Measurements from ENCODE around the gene RBMS3. TPM values are rescaled to one million over a fixed set of nuclear protein-coding genes. Genes with fewer than 3 reads are reported as not detected.
A peak's percentile ranks its signal among the peaks of the same experiment; 100 is the strongest.
"Not testable (repeated sequence)": the region's sequence is repeated elsewhere in the genome, so short reads cannot be mapped to it uniquely, and the experiment has no call there.

RBMS3 gene
- 10 to 100 TPM; 27.3 to 51.4 TPM for total RNA-seq

DNA sequence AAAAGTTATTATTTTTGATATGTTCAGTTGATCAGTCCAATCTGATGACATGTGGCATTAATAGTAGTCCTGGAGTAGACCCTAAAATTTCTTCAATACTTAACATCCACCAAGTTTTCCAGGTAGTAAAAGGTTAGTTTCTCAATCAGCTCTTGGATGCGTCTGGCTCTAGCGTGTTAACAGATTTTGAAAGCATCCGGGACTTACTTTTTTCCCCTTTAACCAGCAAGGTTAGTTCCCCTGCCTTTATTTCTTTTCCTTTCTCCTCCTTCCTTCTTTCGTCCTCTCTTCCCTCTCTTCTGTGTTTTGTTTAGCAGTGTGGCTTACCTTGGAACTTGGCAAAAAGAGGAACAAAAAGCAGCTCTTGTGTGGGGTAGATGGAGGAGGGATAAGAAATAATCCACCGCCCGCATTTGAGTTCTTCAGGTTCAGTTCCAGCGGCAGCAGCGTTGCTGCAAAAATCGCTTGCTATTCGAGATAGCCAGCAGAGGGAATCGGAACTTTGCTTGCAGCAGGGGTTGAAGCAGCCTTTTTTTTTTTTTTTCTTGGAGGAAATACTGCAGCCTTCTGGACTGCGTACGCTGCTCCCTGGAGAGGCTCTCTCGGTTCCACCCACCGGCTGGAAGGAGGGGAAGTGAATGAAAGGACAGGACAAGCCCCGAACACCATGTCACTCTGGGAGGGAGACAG is at the start of gene RBMS3:
Gene RBMS3 (plus strand): TSS at position 668 of the 690 bp plus-strand sequence.
- no peaks in the 10 kb centered on the region for H3K9me3 ChIP-seq
- H3K27ac ChIP-seq: peak within 1 kb of the TSS; percentile 89 to 92
- peak within 1 kb of the TSS; percentile 51 to 62 for H3K4me3 ChIP-seq
- H3K4me1 ChIP-seq: peaks cover 0 to 32% of the 10 kb centered on the region in 2 donors
- H3K27me3 ChIP-seq: no peaks in the 10 kb centered on the region
- TF ChIP-seq, protein P1, sequence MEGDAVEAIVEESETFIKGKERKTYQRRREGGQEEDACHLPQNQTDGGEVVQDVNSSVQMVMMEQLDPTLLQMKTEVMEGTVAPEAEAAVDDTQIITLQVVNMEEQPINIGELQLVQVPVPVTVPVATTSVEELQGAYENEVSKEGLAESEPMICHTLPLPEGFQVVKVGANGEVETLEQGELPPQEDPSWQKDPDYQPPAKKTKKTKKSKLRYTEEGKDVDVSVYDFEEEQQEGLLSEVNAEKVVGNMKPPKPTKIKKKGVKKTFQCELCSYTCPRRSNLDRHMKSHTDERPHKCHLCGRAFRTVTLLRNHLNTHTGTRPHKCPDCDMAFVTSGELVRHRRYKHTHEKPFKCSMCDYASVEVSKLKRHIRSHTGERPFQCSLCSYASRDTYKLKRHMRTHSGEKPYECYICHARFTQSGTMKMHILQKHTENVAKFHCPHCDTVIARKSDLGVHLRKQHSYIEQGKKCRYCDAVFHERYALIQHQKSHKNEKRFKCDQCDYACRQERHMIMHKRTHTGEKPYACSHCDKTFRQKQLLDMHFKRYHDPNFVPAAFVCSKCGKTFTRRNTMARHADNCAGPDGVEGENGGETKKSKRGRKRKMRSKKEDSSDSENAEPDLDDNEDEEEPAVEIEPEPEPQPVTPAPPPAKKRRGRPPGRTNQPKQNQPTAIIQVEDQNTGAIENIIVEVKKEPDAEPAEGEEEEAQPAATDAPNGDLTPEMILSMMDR (IDR thresholded peaks at IDR 0.05): peak; percentile 30 to 63
- peak; percentile 94 for DNase-seq (ENCODE audit: low spot score)
- H3K36me3 ChIP-seq: no peaks in the 10 kb centered on the region

DNA sequence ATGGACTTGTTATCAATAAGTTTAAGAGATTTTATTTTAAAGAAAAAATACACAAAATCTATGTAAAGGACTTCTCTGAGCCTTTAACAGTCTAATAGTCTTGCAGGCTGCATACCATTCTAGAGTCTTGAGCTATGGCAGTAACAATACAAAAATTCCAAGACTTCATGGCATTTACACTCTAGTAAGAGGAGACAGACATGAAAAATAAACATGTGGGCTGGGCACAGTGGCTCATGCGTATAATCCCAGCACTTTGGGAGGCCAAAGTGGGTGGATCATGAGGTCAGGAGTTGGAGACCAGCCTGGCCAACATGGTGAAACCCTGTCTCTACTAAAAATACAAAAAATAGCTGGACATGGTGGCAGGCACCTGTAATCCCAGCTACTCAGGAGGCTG is 47.7 kb upstream of the RBMS3 start:
- H3K27me3 ChIP-seq; H3K4me3 ChIP-seq; H3K27ac ChIP-seq; DNase-seq (ENCODE audit: low spot score); H3K36me3 ChIP-seq; H3K4me1 ChIP-seq; H3K9me3 ChIP-seq: not testable (repeated sequence)

DNA sequence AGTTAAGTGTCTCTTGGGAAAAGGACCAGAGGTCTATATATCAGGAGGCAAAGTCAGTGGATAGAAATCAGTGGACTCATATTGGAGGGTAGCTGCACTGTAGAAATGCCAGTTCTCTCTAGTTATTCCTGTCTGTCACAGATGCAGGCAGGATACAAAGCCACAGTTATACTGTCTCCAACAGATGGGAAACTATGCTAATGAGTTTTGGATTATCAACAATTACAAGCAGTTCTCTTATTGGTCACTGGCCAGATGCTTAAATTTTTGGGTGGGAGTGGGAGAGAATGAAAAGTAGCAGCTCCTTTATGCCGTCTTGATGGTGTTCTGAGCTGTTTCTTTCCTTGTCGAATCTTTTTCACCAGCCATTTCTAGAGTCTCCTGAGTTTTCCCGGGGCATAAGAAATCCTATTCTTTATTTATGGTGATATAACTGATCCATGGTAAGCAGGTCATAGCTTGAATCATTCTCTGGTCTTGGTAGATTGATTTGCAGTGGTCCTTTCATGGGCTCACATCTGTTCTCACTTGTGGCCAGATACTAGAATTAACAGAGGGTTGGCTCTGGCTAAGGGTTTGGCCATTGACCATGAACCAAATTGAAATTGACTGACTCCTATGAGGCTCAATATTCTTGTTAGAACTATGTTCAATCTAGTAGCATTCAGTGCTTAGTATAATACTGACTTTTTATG is 44.6 kb upstream of the RBMS3 start:
- no peak for DNase-seq (ENCODE audit: low spot score)

DNA sequence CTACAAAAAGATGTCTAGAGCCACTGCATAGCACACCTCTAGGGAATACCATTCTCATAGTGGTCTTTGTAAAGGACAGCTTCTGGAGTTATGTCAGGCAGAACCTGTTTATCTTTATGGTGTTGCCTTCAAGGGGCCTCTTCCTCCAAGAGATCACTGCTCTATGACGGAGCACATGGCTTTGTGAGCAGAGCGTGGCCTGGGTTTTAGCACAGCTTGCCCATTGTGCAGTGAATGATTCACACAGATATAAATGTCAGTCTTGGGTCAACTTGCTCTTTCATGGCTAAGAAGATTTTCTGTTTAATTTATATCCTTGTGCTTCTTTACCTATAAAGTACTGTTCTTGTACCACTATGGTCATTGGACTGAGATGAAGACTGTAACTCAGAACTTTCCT is 41.5 kb upstream of the RBMS3 start:
- H3K9me3 ChIP-seq: peaks cover 0 to 10% of the 10 kb centered on the region in 2 donors
- no peak overlapping the region for H3K4me3 ChIP-seq
- TF ChIP-seq, protein P1 (IDR thresholded peaks at IDR 0.05): no peak
- DNase-seq (ENCODE audit: low spot score): no peak
- H3K27ac ChIP-seq: no peak overlapping the region
- no peaks in the 10 kb centered on the region for H3K4me1 ChIP-seq
- no peaks in the 10 kb centered on the region for H3K27me3 ChIP-seq
- H3K36me3 ChIP-seq: no peaks in the 10 kb centered on the region

More for the DNA sequence above, 44.6 kb upstream of the RBMS3 start:
- H3K36me3 ChIP-seq: no peaks in the 10 kb centered on the region
- no peaks in the 10 kb centered on the region for H3K27me3 ChIP-seq
- no peak overlapping the region for H3K4me3 ChIP-seq
- H3K27ac ChIP-seq: no peak overlapping the region
- H3K9me3 ChIP-seq: peaks cover 0 to 7% of the 10 kb centered on the region in 2 donors
- TF ChIP-seq, protein P1 (IDR thresholded peaks at IDR 0.05): no peak
- H3K4me1 ChIP-seq: no peaks in the 10 kb centered on the region

DNA sequence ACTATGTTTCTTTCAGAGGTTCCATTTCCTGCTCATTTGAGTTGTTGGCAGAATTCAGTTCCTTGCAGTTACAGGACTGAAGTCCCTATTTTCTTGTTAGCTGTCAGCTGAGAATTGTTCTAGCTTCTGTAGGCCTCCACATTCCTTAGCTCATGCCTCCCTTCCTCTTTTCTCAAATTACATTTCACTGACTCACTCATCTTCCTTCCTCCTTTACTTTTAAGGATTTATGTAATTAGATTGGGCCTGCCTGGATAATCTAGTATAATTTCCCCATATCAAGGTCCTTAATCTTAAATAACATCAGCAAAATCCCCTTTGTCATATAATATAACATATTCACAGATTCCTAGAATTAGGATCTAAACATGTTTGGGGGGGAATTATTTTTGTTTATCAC is 40.6 kb upstream of the RBMS3 start:
- Histone ChIP-seq H3K36me3 (no peaks in the 10 kb centered on the region), H3K4me3 (no peak overlapping the region), H3K27me3 (no peaks in the 10 kb centered on the region), H3K4me1 (no peaks in the 10 kb centered on the region), H3K27ac (no peak overlapping the region), H3K9me3 (peaks cover 0 to 10% of the 10 kb centered on the region in 2 donors)
- TF ChIP-seq, protein P1 (IDR thresholded peaks at IDR 0.05): no peak
- no peak for DNase-seq (ENCODE audit: low spot score)

DNA sequence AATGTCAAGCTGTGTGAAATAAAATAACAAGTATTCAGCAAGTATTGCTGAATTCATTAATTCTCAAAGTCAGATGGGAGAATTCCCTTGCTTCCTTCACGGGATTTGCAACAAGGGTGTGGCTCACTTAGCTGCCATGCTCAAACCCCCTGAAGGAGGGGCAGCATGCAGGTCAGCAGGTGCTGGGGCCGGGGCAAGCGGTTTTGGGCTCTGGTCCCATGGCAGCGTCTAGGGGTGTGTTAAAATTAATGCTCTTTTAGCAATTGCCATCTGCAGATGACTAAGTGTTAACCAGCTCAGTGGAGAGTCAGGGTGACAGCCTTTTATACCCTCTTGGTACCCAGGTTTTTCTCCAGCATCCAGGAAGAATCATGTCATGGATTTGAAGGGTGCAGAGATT is 40.0 kb upstream of the RBMS3 start:
- TF ChIP-seq, protein P1 (IDR thresholded peaks at IDR 0.05): no peak
- Histone ChIP-seq H3K27me3 (no peaks in the 10 kb centered on the region), H3K36me3 (no peaks in the 10 kb centered on the region), H3K27ac (no peak overlapping the region), H3K9me3 (peaks cover 0 to 10% of the 10 kb centered on the region in 2 donors), H3K4me1 (no peaks in the 10 kb centered on the region), H3K4me3 (no peak overlapping the region)
- no peak for DNase-seq (ENCODE audit: low spot score)
